GM23248 (cell line): ENCODE results near the gene ACTR5. TPM values are rescaled to one million over a fixed set of nuclear protein-coding genes. Genes with fewer than 3 reads are reported as not detected.

Source experiments
- DNase-seq: peaks from one replicate; pipeline ENCODE4 v3.0.0-alpha.2; 2015
- H2AFZ ChIP-seq: fragments of 200-600 bp; sonication (generic); 2 replicates; pipeline ENCODE4 v1.6.1; 2016; ENCODE audit warnings: antibody characterized with exemption
- H3F3A ChIP-seq: fragments of 200-600 bp; sonication (generic); 2 replicates; pipeline ENCODE4 v1.6.1; 2016; ENCODE audit warnings: mild to moderate bottlenecking, antibody characterized with exemption, mixed run types; ENCODE audit not compliant: insufficient read depth
- H3K27ac ChIP-seq: fragments of 200-600 bp; sonication (generic); 2 replicates; pipeline ENCODE4 v1.5.1; 2016; ENCODE audit warnings: mild to moderate bottlenecking
- H3K27me3 ChIP-seq: fragments of 200-600 bp; sonication (generic); replicated peaks from 2 replicates; pipeline ENCODE4 v1.6.1; 2016; ENCODE audit warnings: mild to moderate bottlenecking; ENCODE audit not compliant: insufficient read depth
- H3K36me3 ChIP-seq: fragments of 200-600 bp; sonication (generic); 2 replicates; pipeline ENCODE4 v1.6.1; 2016; ENCODE audit warnings: low read depth, mild to moderate bottlenecking
- H3K4me1 ChIP-seq: fragments of 200-600 bp; sonication (generic); 2 replicates; pipeline ENCODE4 v1.6.1; 2016; ENCODE audit warnings: mild to moderate bottlenecking; ENCODE audit not compliant: insufficient read depth
- H3K4me2 ChIP-seq: fragments of 200-600 bp; sonication (generic); one replicate; pipeline ENCODE4 v1.6.1; 2016; ENCODE audit warnings: mild to moderate bottlenecking; ENCODE audit not compliant: unreplicated experiment
- H3K4me3 ChIP-seq: fragments of 200-600 bp; sonication (generic); 2 replicates; pipeline ENCODE4 v1.5.1; 2016; ENCODE audit warnings: mild to moderate bottlenecking
- H3K79me2 ChIP-seq: fragments of 200-600 bp; sonication (generic); 2 replicates; pipeline ENCODE4 v1.6.1; 2016; ENCODE audit warnings: mild to moderate bottlenecking; ENCODE audit not compliant: insufficient read depth
- H3K9ac ChIP-seq: fragments of 200-600 bp; sonication (generic); 2 replicates; pipeline ENCODE4 v1.6.1; 2016; ENCODE audit warnings: mild to moderate bottlenecking
- H3K9me2 ChIP-seq: fragments of 200-600 bp; sonication (generic); 2 replicates; pipeline ENCODE4 v1.6.1; 2016; ENCODE audit warnings: mixed run types, mild to moderate bottlenecking, moderate library complexity; ENCODE audit not compliant: insufficient read depth
- H3K9me3 ChIP-seq: fragments of 200-600 bp; sonication (generic); one replicate; pipeline ENCODE4 v1.6.1; 2017; ENCODE audit warnings: low read depth
- H4K20me1 ChIP-seq: fragments of 200-600 bp; sonication (generic); 2 replicates; pipeline ENCODE4 v1.6.0; 2016; ENCODE audit not compliant: insufficient read depth
- EZH2 ChIP-seq: fragments of 200-600 bp; sonication (generic); IDR thresholded peaks from 2 replicates; pipeline ENCODE4 v1.6.1; 2018; ENCODE audit warnings: antibody characterized with exemption, mild to moderate bottlenecking; ENCODE audit not compliant: insufficient read depth, poor library complexity, severe bottlenecking
- EZH2phosphoT487 ChIP-seq: fragments of 200-600 bp; sonication (generic); IDR thresholded peaks from 2 replicates; pipeline ENCODE4 v1.6.1; 2018; ENCODE audit warnings: antibody characterized with exemption, moderate library complexity, mild to moderate bottlenecking, low read depth; ENCODE audit not compliant: insufficient read depth
- WGBS, 2 experiments: methylation state at CpG; one replicate each; pipeline ENCODE4 v1.1.6; 2015 to 2017; ENCODE audit warnings: low lambda C conversion rate in 2 of 2, low coverage in 1 of 2; ENCODE audit errors: missing lambda C conversion rate in 2 of 2; 5-methylcytosine and 5-hydroxymethylcytosine counted together
- in situ Hi-C: fragments of 300-500 bp; cut with MboI; formaldehyde crosslinking; loops from 2 replicates; pipeline ENCODE4 v1.15.0; 2020
- polyA plus RNA-seq: library from polyadenylated mRNA; unstranded; fragments of >200 nt; fragmentation: Nextera tagmentation; extraction: Ambion mirVana; gene quantifications from 2 replicates; pipeline ENCODE4 v1.2.1, GENCODE V29; 2016
- total RNA-seq: library from RNA; depleted of rRNA; stranded (reverse); fragments of >200 nt; shearing (Covaris generic); gene quantifications from 2 replicates; pipeline ENCODE4 v1.2.3, GENCODE V29; 2014

The ACTR5 gene
- total and polyA plus RNA-seq, 2 experiments from 2014 or later = 3.0 to 4.0 TPM

DNA sequence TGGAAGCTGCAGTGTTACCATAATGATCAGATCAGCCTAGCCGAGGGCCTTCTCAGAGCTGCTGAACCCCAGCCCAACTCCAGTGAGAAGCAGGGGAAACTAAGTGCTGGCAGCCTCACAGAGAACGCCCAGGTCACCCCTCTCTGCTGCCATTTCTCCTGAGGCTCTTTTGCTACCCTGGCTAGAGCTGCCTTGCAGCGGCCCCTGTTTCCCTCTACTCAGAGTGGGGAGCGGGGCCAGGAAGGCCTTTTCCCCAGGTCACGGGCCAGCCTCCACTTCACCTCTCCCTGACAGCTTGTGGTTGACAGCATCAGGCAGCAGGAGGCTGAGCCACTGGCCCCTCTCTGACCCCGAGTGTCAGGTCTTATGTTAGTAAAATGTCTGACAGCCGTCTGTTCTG is 22.7 kb downstream of the ACTR5 start:
- H2AFZ ChIP-seq = no peak overlapping the region
- no peak overlapping the region for H3K4me3 ChIP-seq
- H3K79me2 ChIP-seq = no peaks in the 10 kb centered on the region
- no peak overlapping the region for H3K9ac ChIP-seq
- no peaks in the 10 kb centered on the region for H3K9me3 ChIP-seq
- no peak for DNase-seq
- no peak overlapping the region for H3K27ac ChIP-seq
- no peak overlapping the region for H3K4me2 ChIP-seq
- TF ChIP-seq EZH2phosphoT487 (no peak), EZH2 (no peak)
- H3K27me3 ChIP-seq = no peaks in the 10 kb centered on the region
- no peaks in the 10 kb centered on the region for H3K4me1 ChIP-seq
- H3K36me3 ChIP-seq = peaks cover 10% of the 10 kb centered on the region
- WGBS, 2 experiments = 89% methylated on average over 7 of the region's 7 CpGs
- H4K20me1 ChIP-seq = no peaks in the 10 kb centered on the region
- no peaks in the 10 kb centered on the region for H3F3A ChIP-seq
- in situ Hi-C loops = no loop called here
- H3K9me2 ChIP-seq = no peaks in the 10 kb centered on the region

- Histone ChIP-seq H3K36me3 (peaks cover 9% of the 10 kb centered on the region), H3K4me1 (no peaks in the 10 kb centered on the region), H3K9ac (no peak overlapping the region), H3K27ac (no peak overlapping the region), H3K9me3 (no peaks in the 10 kb centered on the region), H3K27me3 (no peaks in the 10 kb centered on the region), H3K79me2 (no peaks in the 10 kb centered on the region), H3F3A (no peaks in the 10 kb centered on the region), H2AFZ (no peak overlapping the region), H4K20me1 (no peaks in the 10 kb centered on the region), H3K9me2 (no peaks in the 10 kb centered on the region), H3K4me2 (no peak overlapping the region), H3K4me3 (no peak overlapping the region)
- in situ Hi-C loops = no loop called here
- DNase-seq = no peak
- TF ChIP-seq EZH2 (no peak), EZH2phosphoT487 (no peak)
- WGBS, 2 experiments = 97 to 99% methylated on average over 6 to 7 of the region's 7 CpGs
These were observed 23.4 kb downstream of the ACTR5 start for GRCh38 chr20:38771621-38772020.

GRCh38 chr20:38774167-38774566 is 25.9 kb downstream of the ACTR5 start:
- Histone ChIP-seq H3K79me2 (no peaks in the 10 kb centered on the region), H3F3A (no peaks in the 10 kb centered on the region), H3K27ac (no peak overlapping the region), H3K9me2 (no peaks in the 10 kb centered on the region), H2AFZ (no peak overlapping the region), H3K9me3 (no peaks in the 10 kb centered on the region), H4K20me1 (no peaks in the 10 kb centered on the region), H3K9ac (no peak overlapping the region), H3K27me3 (no peaks in the 10 kb centered on the region), H3K4me1 (no peaks in the 10 kb centered on the region), H3K36me3 (peaks cover 5% of the 10 kb centered on the region), H3K4me2 (no peak overlapping the region), H3K4me3 (no peak overlapping the region)
- in situ Hi-C loops = no loop called here
- TF ChIP-seq EZH2 = no peak
- TF ChIP-seq EZH2phosphoT487 = no peak
- 75% methylated on average over 2 of the region's 2 CpGs for WGBS, 2 experiments
- no peak for DNase-seq

- no peaks in the 10 kb centered on the region for H3K9me3 ChIP-seq
- H3K9me2 ChIP-seq = no peaks in the 10 kb centered on the region
- H3K79me2 ChIP-seq = no peaks in the 10 kb centered on the region
- H3K27me3 ChIP-seq = no peaks in the 10 kb centered on the region
- in situ Hi-C loops = no loop called here
- no peaks in the 10 kb centered on the region for H4K20me1 ChIP-seq
- no peak for DNase-seq
- WGBS, 2 experiments = 95 to 98% methylated on average over 11 of the region's 11 CpGs
- H3K9ac ChIP-seq = no peak overlapping the region
- no peaks in the 10 kb centered on the region for H3F3A ChIP-seq
- H3K36me3 ChIP-seq = peaks cover 5% of the 10 kb centered on the region
- no peak overlapping the region for H3K27ac ChIP-seq
- H2AFZ ChIP-seq = no peak overlapping the region
- no peaks in the 10 kb centered on the region for H3K4me1 ChIP-seq
- no peak overlapping the region for H3K4me2 ChIP-seq
- TF ChIP-seq EZH2 = no peak
- no peak for TF ChIP-seq EZH2phosphoT487
- no peak overlapping the region for H3K4me3 ChIP-seq
These were observed 28.1 kb downstream of the ACTR5 start for GRCh38 chr20:38776363-38776762.
